ENCODE data around the gene IGF2. TPM values are rescaled to one million over a fixed set of nuclear protein-coding genes. Genes with fewer than 3 reads are reported as not detected.

The IGF2 gene
- total RNA-seq, 4 donors from 2014 or later = 9.9 to 26.6 (median 18.1) TPM

DNA sequence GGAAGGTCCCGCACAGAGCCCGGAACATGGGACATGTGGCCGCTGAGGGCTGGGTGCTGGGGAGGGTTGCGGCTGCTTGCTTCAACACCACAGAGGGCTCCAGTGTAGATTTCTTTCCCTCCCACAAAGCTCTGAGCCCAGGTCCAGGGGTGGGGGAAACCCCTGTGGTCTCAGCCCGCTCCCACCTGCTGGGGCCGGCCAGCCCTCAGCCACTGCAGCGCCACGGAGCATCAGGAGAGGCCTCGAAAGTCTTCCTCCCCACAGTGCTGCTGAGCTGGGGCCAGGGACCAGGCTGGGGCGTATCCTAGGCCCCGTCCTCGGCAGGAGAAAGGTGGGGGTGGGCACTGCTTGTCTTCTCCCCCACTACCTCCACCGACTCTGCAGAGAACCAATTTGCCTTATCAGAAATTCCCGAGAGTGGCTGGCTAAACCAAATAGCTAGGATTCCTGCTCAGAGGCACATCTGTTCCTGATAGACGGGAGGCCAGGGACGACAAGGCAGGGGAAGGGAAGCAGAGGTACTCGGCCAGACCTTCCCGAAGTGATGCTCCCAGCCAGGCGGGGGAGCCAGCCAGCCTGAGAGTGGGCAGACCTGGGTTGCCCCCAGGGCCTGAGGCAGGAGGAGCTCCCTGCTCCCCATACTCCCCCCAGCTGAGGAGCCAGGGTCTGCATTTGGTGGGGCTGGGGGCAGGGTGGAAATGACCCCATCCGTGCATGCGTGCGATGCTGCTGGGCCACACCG, 18.7 kb downstream of the IGF2 start:
- intact Hi-C loops (cut with DNase I) = no loop called here
- Histone ChIP-seq H3K4me3 (replicated peaks in 1 of 3) (no peak overlapping the region), H3K27me3 (no peaks in the 10 kb centered on the region), H3K4me1 (no peaks in the 10 kb centered on the region), H3K36me3 (no peaks in the 10 kb centered on the region), H3K9me3 (no peaks in the 10 kb centered on the region), H3K27ac (no peak overlapping the region)
- WGBS, 2 donors = 51 to 73% methylated on average over 14 to 15 of the region's 23 CpGs
- TF ChIP-seq, protein P1, sequence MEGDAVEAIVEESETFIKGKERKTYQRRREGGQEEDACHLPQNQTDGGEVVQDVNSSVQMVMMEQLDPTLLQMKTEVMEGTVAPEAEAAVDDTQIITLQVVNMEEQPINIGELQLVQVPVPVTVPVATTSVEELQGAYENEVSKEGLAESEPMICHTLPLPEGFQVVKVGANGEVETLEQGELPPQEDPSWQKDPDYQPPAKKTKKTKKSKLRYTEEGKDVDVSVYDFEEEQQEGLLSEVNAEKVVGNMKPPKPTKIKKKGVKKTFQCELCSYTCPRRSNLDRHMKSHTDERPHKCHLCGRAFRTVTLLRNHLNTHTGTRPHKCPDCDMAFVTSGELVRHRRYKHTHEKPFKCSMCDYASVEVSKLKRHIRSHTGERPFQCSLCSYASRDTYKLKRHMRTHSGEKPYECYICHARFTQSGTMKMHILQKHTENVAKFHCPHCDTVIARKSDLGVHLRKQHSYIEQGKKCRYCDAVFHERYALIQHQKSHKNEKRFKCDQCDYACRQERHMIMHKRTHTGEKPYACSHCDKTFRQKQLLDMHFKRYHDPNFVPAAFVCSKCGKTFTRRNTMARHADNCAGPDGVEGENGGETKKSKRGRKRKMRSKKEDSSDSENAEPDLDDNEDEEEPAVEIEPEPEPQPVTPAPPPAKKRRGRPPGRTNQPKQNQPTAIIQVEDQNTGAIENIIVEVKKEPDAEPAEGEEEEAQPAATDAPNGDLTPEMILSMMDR (IDR thresholded peaks at IDR 0.05) = no peak
- no peak for TF ChIP-seq POLR2A (IDR thresholded peaks at IDR 0.05)
- DNase-seq = no peak

DNA sequence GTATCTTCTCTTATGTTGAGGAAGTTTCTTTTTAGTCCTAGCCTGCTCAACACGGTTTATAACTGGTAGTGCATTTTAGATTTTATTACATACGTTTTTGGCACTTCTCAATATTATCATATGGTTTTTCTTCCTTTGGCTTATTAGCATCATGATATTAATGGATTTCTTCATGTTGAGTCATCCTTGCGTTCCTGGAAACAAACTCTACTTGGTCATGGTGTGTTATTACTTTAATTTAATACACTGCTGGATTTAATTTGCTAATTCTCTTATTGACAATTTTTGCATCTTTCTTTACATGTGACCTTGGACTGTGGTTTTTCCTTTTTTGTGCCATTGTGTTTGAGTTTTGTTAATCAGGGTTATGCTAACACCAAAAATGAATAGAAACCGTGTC, 20.5 kb downstream of the IGF2 start:
- TF ChIP-seq, protein P1 (IDR thresholded peaks at IDR 0.05) = no peak
- no peak for TF ChIP-seq POLR2A (IDR thresholded peaks at IDR 0.05)
- 79 to 82% methylated on average over 4 of the region's 4 CpGs for WGBS, 2 donors

DNA sequence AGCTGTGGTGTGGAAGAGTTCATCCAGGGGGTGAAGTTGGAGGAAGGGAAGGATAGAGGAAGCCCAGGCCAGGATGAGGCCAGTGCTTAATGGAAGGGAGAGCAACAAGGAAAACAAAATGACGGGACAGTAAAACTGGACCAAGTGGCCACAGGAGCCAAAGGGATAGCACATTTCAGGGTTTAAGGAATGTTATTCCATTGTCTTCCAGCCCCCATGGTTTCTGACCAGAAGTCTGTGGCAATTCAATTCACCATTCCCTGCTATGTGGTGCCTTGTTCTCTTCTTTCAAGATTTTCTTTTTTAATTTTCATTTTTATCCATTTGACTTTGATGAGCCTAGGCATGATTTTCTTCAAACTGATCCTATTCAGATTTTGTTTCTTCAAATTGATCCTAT, 22.5 kb downstream of the IGF2 start:
- no peak overlapping the region for H3K4me3 ChIP-seq (replicated peaks in 1 of 3)
- no peaks in the 10 kb centered on the region for H3K27me3 ChIP-seq
- DNase-seq = no peak
- no peaks in the 10 kb centered on the region for H3K9me3 ChIP-seq
- no peaks in the 10 kb centered on the region for H3K36me3 ChIP-seq
- H3K4me1 ChIP-seq = no peaks in the 10 kb centered on the region
- H3K27ac ChIP-seq = no peak overlapping the region
- TF ChIP-seq POLR2A (IDR thresholded peaks at IDR 0.05) = no peak
- TF ChIP-seq, protein P1 (IDR thresholded peaks at IDR 0.05) = no peak
- WGBS, 2 donors = 89 to 98% methylated on average over 1 of the region's 1 CpG
- intact Hi-C loops (cut with DNase I) = no loop called here

More for the DNA sequence above, 20.5 kb downstream of the IGF2 start:
- no peaks in the 10 kb centered on the region for H3K27me3 ChIP-seq
- DNase-seq = no peak
- intact Hi-C loops (cut with DNase I) = no loop called here
- H3K4me3 ChIP-seq (replicated peaks in 1 of 3) = no peak overlapping the region
- no peaks in the 10 kb centered on the region for H3K9me3 ChIP-seq
- no peaks in the 10 kb centered on the region for H3K4me1 ChIP-seq
- H3K36me3 ChIP-seq = no peaks in the 10 kb centered on the region
- H3K27ac ChIP-seq = no peak overlapping the region

DNA sequence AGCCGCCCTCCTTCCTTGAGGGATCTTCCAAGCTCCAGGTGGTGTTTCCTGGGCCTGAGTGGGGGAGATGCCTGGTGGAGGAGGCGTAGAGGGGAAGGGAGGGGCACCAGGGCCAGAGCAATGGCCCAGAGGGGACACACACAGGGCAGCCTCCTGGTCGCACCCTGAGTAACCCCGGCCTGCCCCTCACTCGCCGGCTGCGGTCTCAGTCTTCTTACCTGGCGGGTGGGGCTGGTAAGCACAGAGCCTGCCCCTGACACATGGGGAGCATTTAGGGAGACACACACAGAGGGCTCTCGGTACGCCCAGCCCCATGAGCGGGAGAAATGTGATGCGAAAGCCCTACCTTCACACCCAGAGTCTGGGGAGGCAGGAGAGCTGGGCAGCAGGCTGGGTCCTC, 23.9 kb downstream of the IGF2 start:
- 86% methylated on average over 7 of the region's 12 CpGs; no CpG with 5 or more reads in 1 of the 2 donors for WGBS, 2 donors
- Histone ChIP-seq H3K4me3 (replicated peaks in 1 of 3) (no peak overlapping the region), H3K27ac (no peak overlapping the region), H3K9me3 (no peaks in the 10 kb centered on the region), H3K4me1 (no peaks in the 10 kb centered on the region), H3K36me3 (no peaks in the 10 kb centered on the region), H3K27me3 (no peaks in the 10 kb centered on the region)
- intact Hi-C loops (cut with DNase I) = no loop called here
- no peak for DNase-seq
- TF ChIP-seq POLR2A (IDR thresholded peaks at IDR 0.05) = no peak
- TF ChIP-seq, protein P1 (IDR thresholded peaks at IDR 0.05) = no peak

DNA sequence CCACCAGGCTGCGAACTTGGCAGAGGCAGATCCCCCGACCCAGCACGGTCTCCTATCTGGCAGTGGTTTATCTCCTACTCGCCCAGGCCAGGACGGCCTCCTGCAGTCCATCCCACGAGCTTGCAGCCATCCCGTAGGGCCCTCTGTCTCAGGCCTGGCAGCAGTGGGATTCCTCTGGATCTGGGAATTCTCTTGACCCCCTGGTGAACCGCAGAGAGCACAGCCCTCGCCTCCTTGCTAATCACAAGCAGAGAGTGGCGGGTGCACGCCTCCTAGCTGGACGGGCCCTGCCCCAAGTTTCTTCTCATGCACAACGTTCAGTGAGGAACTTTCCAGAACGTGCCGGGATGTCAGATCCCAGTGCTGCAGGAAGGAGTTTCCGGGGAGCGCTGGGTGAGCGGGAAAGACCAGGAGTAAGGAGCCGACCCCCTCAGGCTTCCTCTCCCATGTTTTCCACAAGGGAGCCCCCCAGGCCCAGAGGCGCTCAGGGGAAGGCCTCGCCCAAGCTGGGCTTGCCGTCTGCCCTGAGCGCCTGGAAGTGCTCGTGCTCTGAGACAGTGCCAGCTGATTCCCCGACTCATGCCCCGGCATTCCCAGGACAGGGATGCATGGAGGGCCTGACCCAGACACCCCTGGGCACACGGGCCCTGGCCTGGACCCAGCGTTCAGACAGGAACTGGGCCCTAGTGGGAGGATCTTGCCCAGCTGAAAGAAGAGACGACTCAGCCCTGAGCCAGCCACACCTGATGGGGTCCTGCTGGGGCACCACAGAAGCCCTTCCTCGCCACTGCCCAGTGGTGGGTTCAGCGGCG, 24.6 kb downstream of the IGF2 start:
- no peak for TF ChIP-seq POLR2A (IDR thresholded peaks at IDR 0.05)
- TF ChIP-seq, protein P1 (IDR thresholded peaks at IDR 0.05) = no peak
- Histone ChIP-seq H3K9me3 (no peaks in the 10 kb centered on the region), H3K27me3 (no peaks in the 10 kb centered on the region), H3K4me3 (replicated peaks in 1 of 3) (no peak overlapping the region), H3K27ac (no peak overlapping the region), H3K4me1 (no peaks in the 10 kb centered on the region), H3K36me3 (no peaks in the 10 kb centered on the region)
- intact Hi-C loops (cut with DNase I) = no loop called here
- no peak for DNase-seq
- WGBS, 2 donors = 80 to 89% methylated on average over 26 of the region's 32 CpGs

Measured in thyroid gland (tissue), 4 donors.